Transverse colon (tissue), 4 donors: ENCODE results near the gene NELL2. TPM values are rescaled to one million over a fixed set of nuclear protein-coding genes. Genes with fewer than 3 reads are reported as not detected.

Experiments used
- DNase-seq: peaks from one replicate; pipeline ENCODE4 v3.0.0-alpha.2; 2019
- H3K27ac ChIP-seq, 4 donors: fragments of 200-600 bp; sonication (generic); 2 replicates each; pipeline ENCODE4 v1.5.1; 2016 to 2018; ENCODE audit warnings: inconsistent platforms in 4 of 4
- H3K27me3 ChIP-seq: fragments of 200-600 bp; sonication (generic); 2 replicates; pipeline ENCODE4 v1.5.1; 2017; ENCODE audit warnings: inconsistent platforms
- H3K36me3 ChIP-seq, 4 donors: fragments of 200-600 bp; sonication (generic); 2 replicates each; pipeline ENCODE4 v1.5.1; 2017 to 2019; ENCODE audit warnings: inconsistent platforms in 4 of 4
- H3K4me1 ChIP-seq, 4 donors: fragments of 200-600 bp; sonication (generic); 2 replicates each; pipeline ENCODE4 v1.5.1; 2017 to 2020; ENCODE audit warnings: inconsistent platforms in 4 of 4
- H3K4me3 ChIP-seq, 4 donors: fragments of 200-600 bp; sonication (generic); 1 replicate in 1 of 4; 2 replicates in 3 of 4; pipeline versions ENCODE4 v1.5.1 to v1.6.1; 2017 to 2019; ENCODE audit warnings: inconsistent platforms in 4 of 4
- H3K9me3 ChIP-seq, 2 donors: fragments of 200-600 bp; sonication (generic); 2 replicates each; pipeline ENCODE4 v1.5.1; 2017 to 2019; ENCODE audit warnings: inconsistent platforms in 2 of 2
- CTCF ChIP-seq, 5 experiments: fragments of 200-600 bp in 3 of 5; fragments of 450-650 bp in 2 of 5; sonication (generic) in 3 of 5; IDR thresholded peaks; 1 replicate in 2 of 5; 2 replicates in 3 of 5; pipeline ENCODE4 v1.5.1; 2016 to 2017; ENCODE audit warnings: antibody characterized with exemption in 5 of 5, inconsistent platforms in 3 of 5, mild to moderate bottlenecking in 2 of 5, moderate library complexity in 1 of 5
- EP300 ChIP-seq: sonication (generic); formaldehyde crosslinking; IDR thresholded peaks from one replicate; pipeline ENCODE4 v1.6.1; 2017; ENCODE audit warnings: antibody characterized with exemption, low read depth
- POLR2A ChIP-seq: fragments of 450-650 bp; IDR thresholded peaks from one replicate; pipeline ENCODE4 v1.6.1; 2016; ENCODE audit warnings: antibody characterized with exemption, mild to moderate bottlenecking, moderate library complexity
- POLR2AphosphoS5 ChIP-seq, 3 donors: sonication (generic); formaldehyde crosslinking; IDR thresholded peaks; one replicate each; pipeline ENCODE4 v1.6.1; 2016; ENCODE audit warnings: antibody characterized with exemption in 3 of 3
- WGBS, 2 donors: methylation state at CpG; one replicate each; pipeline ENCODE4 v1.1.5; 2018; ENCODE audit warnings: low coverage in 1 of 2; 5-methylcytosine and 5-hydroxymethylcytosine counted together
- in situ Hi-C, 4 donors: fragments of 200-750 bp; cut with MboI; loops; one replicate each; pipeline versions ENCODE4 v1.15.0 to v1.15.1; 2017; ENCODE audit warnings: low sequenced_read_pairs in 3 of 4, low pct_ligation_motif_present in 1 of 4, low pct_unique_long_range_greater_than_20kb in 1 of 4
- intact Hi-C: fragments of 100-400 bp; cut with DNase I; formaldehyde crosslinking; loops from one replicate; pipeline ENCODE4 v1.15.1; 2023; ENCODE audit warnings: low total_unique reads
- total RNA-seq, 4 donors: library from RNA; depleted of rRNA; stranded (reverse); fragments of >200 nt; gene quantifications; one replicate each; pipeline ENCODE4 v1.1.0, GENCODE V29; 2016

NELL2 gene
- total RNA-seq, 4 donors from 2014 or later: 1.4 to 10.5 (median 9.5) TPM

- intact Hi-C loops (no loop called here), in situ Hi-C loops (no loop called here)
These were observed 365.6 kb downstream of the NELL2 start for GRCh38 chr12:44510510-44510909.

GRCh38 chr12:44510076-44510475, 366.0 kb downstream of the NELL2 start:
- no peak overlapping the region for H3K4me3 ChIP-seq
- in situ Hi-C loops (no loop called here), intact Hi-C loops (no loop called here)
- 58 to 73% methylated on average over 4 of the region's 4 CpGs for WGBS, 2 donors
- H3K27me3 ChIP-seq: no peaks in the 10 kb centered on the region
- H3K4me1 ChIP-seq: no peaks in the 10 kb centered on the region
- no peaks in the 10 kb centered on the region for H3K9me3 ChIP-seq
- no peak for DNase-seq
- H3K27ac ChIP-seq: no peak overlapping the region
- TF ChIP-seq EP300 (no peak), POLR2AphosphoS5 (IDR thresholded peaks at IDR 0.05) (no peak), POLR2A (no peak), CTCF (IDR thresholded peaks at IDR 0.05) (no peak)
- no peaks in the 10 kb centered on the region for H3K36me3 ChIP-seq

More at GRCh38 chr12:44510510-44510909, 365.6 kb downstream of the NELL2 start:
- Histone ChIP-seq H3K36me3 (no peaks in the 10 kb centered on the region), H3K4me1 (no peaks in the 10 kb centered on the region), H3K27ac (no peak overlapping the region), H3K9me3 (no peaks in the 10 kb centered on the region), H3K27me3 (no peaks in the 10 kb centered on the region), H3K4me3 (no peak overlapping the region)
- 68% methylated on average over 2 of the region's 2 CpGs; no CpG with 5 or more reads in 1 of the 2 donors for WGBS, 2 donors
- no peak for DNase-seq
- no peak for TF ChIP-seq POLR2A
- TF ChIP-seq EP300: no peak

- no peak for TF ChIP-seq POLR2AphosphoS5 (IDR thresholded peaks at IDR 0.05)
- no peak for TF ChIP-seq CTCF (IDR thresholded peaks at IDR 0.05)
- no peak for TF ChIP-seq POLR2A
- TF ChIP-seq EP300: no peak
- no peak for DNase-seq
- intact Hi-C loops: no loop called here
- Histone ChIP-seq H3K4me1 (no peaks in the 10 kb centered on the region), H3K27ac (no peak overlapping the region), H3K36me3 (no peaks in the 10 kb centered on the region), H3K4me3 (no peak overlapping the region), H3K27me3 (no peaks in the 10 kb centered on the region), H3K9me3 (no peaks in the 10 kb centered on the region)
- 54 to 67% methylated on average over 1 to 2 of the region's 2 CpGs for WGBS, 2 donors
- in situ Hi-C loops: no loop called here
These were observed 366.6 kb downstream of the NELL2 start for GRCh38 chr12:44509471-44509870.

GRCh38 chr12:44507461-44507860, 368.7 kb downstream of the NELL2 start:
- DNase-seq: no peak
- no peaks in the 10 kb centered on the region for H3K36me3 ChIP-seq
- H3K27me3 ChIP-seq: no peaks in the 10 kb centered on the region
- H3K9me3 ChIP-seq: no peaks in the 10 kb centered on the region
- H3K4me1 ChIP-seq: no peaks in the 10 kb centered on the region
- no peak overlapping the region for H3K4me3 ChIP-seq
- in situ Hi-C loops (no loop called here), intact Hi-C loops (no loop called here)
- no peak overlapping the region for H3K27ac ChIP-seq
- WGBS, 2 donors: 49 to 50% methylated on average over 1 of the region's 1 CpG
- TF ChIP-seq CTCF (IDR thresholded peaks at IDR 0.05): no peak
- no peak for TF ChIP-seq POLR2AphosphoS5 (IDR thresholded peaks at IDR 0.05)
- TF ChIP-seq EP300: no peak
- TF ChIP-seq POLR2A: no peak

GRCh38 chr12:44504799-44505198, 371.3 kb downstream of the NELL2 start:
- TF ChIP-seq EP300 (no peak), POLR2A (no peak), POLR2AphosphoS5 (IDR thresholded peaks at IDR 0.05) (no peak), CTCF (IDR thresholded peaks at IDR 0.05) (no peak)
- in situ Hi-C loops: no loop called here

More at GRCh38 chr12:44504799-44505198, 371.3 kb downstream of the NELL2 start:
- no peak overlapping the region for H3K27ac ChIP-seq
- no peaks in the 10 kb centered on the region for H3K4me1 ChIP-seq
- intact Hi-C loops: no loop called here
- H3K9me3 ChIP-seq: no peaks in the 10 kb centered on the region
- no peaks in the 10 kb centered on the region for H3K27me3 ChIP-seq
- no peak for DNase-seq
- no peaks in the 10 kb centered on the region for H3K36me3 ChIP-seq
- H3K4me3 ChIP-seq: no peak overlapping the region
